MCF 10A (cell line): ENCODE measurements around the gene ZNF827. TPM values are rescaled to one million over a fixed set of nuclear protein-coding genes. Genes with fewer than 3 reads are reported as not detected.

ENCODE experiments used
- BruUV-seq: library from RNA; stranded (reverse); fragments of 400-500 nt; replicated peaks from 2 replicates; lab custom pipeline; 2021; lab: Mats Ljungman, UMichigan
- CTCF ChIA-PET: fragments of 300-600 bp; sonication (Branson Sonifier 250); formaldehyde crosslinking; extraction: SDS; loops from one replicate; lab custom pipeline; 2021; ENCODE audit warnings: antibody characterized with exemption, inconsistent platforms; lab: Yijun Ruan, JAX
- POLR2A ChIA-PET: fragments of 300-600, 350-650 bp; sonication (Branson Sonifier 250); formaldehyde crosslinking; extraction: SDS; loops from one replicate; lab custom pipeline; 2020; ENCODE audit warnings: antibody characterized with exemption, inconsistent platforms; lab: Yijun Ruan, JAX
- DNase-seq: peaks from one replicate; pipeline ENCODE4 v3.0.0-alpha.2; 2018; ENCODE audit not compliant: unreplicated experiment
- H3K27ac Mint-ChIP-seq: one replicate; pipeline ENCODE4 v1.8.0; 2022; ENCODE audit warnings: mild to moderate bottlenecking, low read depth, mixed read lengths; ENCODE audit not compliant: unreplicated experiment
- H3K27me3 Mint-ChIP-seq: one replicate; pipeline ENCODE4 v1.8.0; 2022; ENCODE audit warnings: mixed read lengths; ENCODE audit not compliant: insufficient read depth, unreplicated experiment
- H3K36me3 Mint-ChIP-seq: one replicate; pipeline ENCODE4 v1.8.0; 2022; ENCODE audit warnings: mild to moderate bottlenecking, moderate library complexity, mixed read lengths; ENCODE audit not compliant: insufficient read depth, unreplicated experiment
- H3K4me1 Mint-ChIP-seq: one replicate; pipeline ENCODE4 v1.8.0; 2022; ENCODE audit warnings: mixed read lengths; ENCODE audit not compliant: insufficient read depth, unreplicated experiment
- H3K4me3 Mint-ChIP-seq: one replicate; pipeline ENCODE4 v1.8.0; 2022; ENCODE audit warnings: mild to moderate bottlenecking, moderate library complexity, mixed read lengths; ENCODE audit not compliant: unreplicated experiment
- H3K9me3 Mint-ChIP-seq: one replicate; pipeline ENCODE4 v1.8.0; 2022; ENCODE audit warnings: mixed read lengths; ENCODE audit not compliant: unreplicated experiment
- CTCF ChIP-seq: fragments of 200-600 bp; IDR thresholded peaks from one replicate; pipeline ENCODE4 v1.8.0; 2022; ENCODE audit warnings: antibody characterized with exemption, mild to moderate bottlenecking; ENCODE audit not compliant: unreplicated experiment
- intact Hi-C: fragments of 100-400 bp; cut with micrococcal nuclease; formaldehyde crosslinking; loops from 2 replicates; pipeline ENCODE4 v1.14.1; 2022
- total RNA-seq: library from RNA; stranded (reverse); gene quantifications from 2 replicates; pipeline ENCODE4 v1.2.3, GENCODE V29; 2022

Gene ZNF827
- total RNA-seq, 1 experiment from 2014 or later, result 11.3 TPM

GRCh38 chr4:145899886-145900460 lies 38.6 kb downstream of the ZNF827 start:
- Mint-ChIP-seq H3K4me3 (no peak overlapping the region), H3K9me3 (no peaks in the 10 kb centered on the region), H3K27ac (no peak overlapping the region), H3K4me1 (peaks cover 13% of the 10 kb centered on the region), H3K36me3 (peaks cover 13% of the 10 kb centered on the region), H3K27me3 (no peaks in the 10 kb centered on the region)
- POLR2A ChIA-PET, result interaction anchor here (1.0 kb wide), 1 partner anchor 10 kb away, joined by 4 read pairs; no protein-coding TSS in a partner anchor
- DNase-seq, result no peak
- CTCF ChIA-PET, result no interaction called here
- intact Hi-C loops, result no loop called here
- TF ChIP-seq CTCF, result no peak
- no TSS peak for BruUV-seq

- H3K9me3 Mint-ChIP-seq, result no peaks in the 10 kb centered on the region
- DNase-seq, result no peak
- H3K27me3 Mint-ChIP-seq, result no peaks in the 10 kb centered on the region
- intact Hi-C loops, result loop anchor here (1.0 kb wide), 1 partner anchor 40 kb away; no protein-coding TSS in a partner anchor
- no peak overlapping the region for H3K27ac Mint-ChIP-seq
- no peak for TF ChIP-seq CTCF
- POLR2A ChIA-PET, result no interaction called here
- no peak overlapping the region for H3K4me3 Mint-ChIP-seq
- BruUV-seq, result no TSS peak
- peaks cover 3% of the 10 kb centered on the region for H3K4me1 Mint-ChIP-seq
- H3K36me3 Mint-ChIP-seq, result peaks cover 13% of the 10 kb centered on the region
- CTCF ChIA-PET, result interaction anchor here (1.6 kb wide), 1 partner anchor 11 kb away, joined by 3 read pairs; no protein-coding TSS in a partner anchor
Observed at GRCh38 chr4:145898926-145899531, 39.6 kb downstream of the ZNF827 start.

- intact Hi-C loops, result loop anchor here (1.0 kb wide), 1 partner anchor 39 kb away; no protein-coding TSS in a partner anchor
- peaks cover 13% of the 10 kb centered on the region for H3K36me3 Mint-ChIP-seq
- H3K27ac Mint-ChIP-seq, result no peak overlapping the region
- DNase-seq, result no peak
- no TSS peak for BruUV-seq
- H3K9me3 Mint-ChIP-seq, result no peaks in the 10 kb centered on the region
- ChIA-PET POLR2A (no interaction called here), CTCF (interaction anchor here (1.6 kb wide), 1 partner anchor 10 kb away, joined by 3 read pairs; no protein-coding TSS in a partner anchor)
- no peak overlapping the region for H3K4me3 Mint-ChIP-seq
- TF ChIP-seq CTCF, result no peak
- H3K4me1 Mint-ChIP-seq, result no peaks in the 10 kb centered on the region
- H3K27me3 Mint-ChIP-seq, result no peaks in the 10 kb centered on the region
Observed at GRCh38 chr4:145898466-145898865, 40.2 kb downstream of the ZNF827 start.

GRCh38 chr4:145895056-145895455 lies 43.6 kb downstream of the ZNF827 start:
- Mint-ChIP-seq H3K4me1 (no peaks in the 10 kb centered on the region), H3K27me3 (no peaks in the 10 kb centered on the region), H3K27ac (no peak overlapping the region), H3K9me3 (no peaks in the 10 kb centered on the region), H3K4me3 (no peak overlapping the region), H3K36me3 (no peaks in the 10 kb centered on the region)
- intact Hi-C loops, result no loop called here
- no peak for DNase-seq
- no peak for TF ChIP-seq CTCF
- ChIA-PET CTCF (interaction anchor here (0.6 to 0.7 kb wide), 2 partner anchors 11 to 1389 kb away, joined by 3 to 4 read pairs; no protein-coding TSS in a partner anchor), POLR2A (interaction anchor here (1.0 to 2.3 kb wide), 2 partner anchors 11 to 12 kb away, joined by 5 to 8 read pairs; no protein-coding TSS in a partner anchor)
- BruUV-seq, result no TSS peak
